CD4-positive, alpha-beta memory T cell (primary cell): Measurements from ENCODE around the gene OPCML. TPM values are rescaled to one million over a fixed set of nuclear protein-coding genes. Genes with fewer than 3 reads are reported as not detected.

ENCODE experiments used
- CTCF ChIA-PET: fragments of 350-600 bp; sonication (Branson Sonifier 250); formaldehyde crosslinking; loops from one replicate; lab custom pipeline; 2021; ENCODE audit warnings: inconsistent platforms; ENCODE audit not compliant: partially characterized antibody; lab: Charles Lee
- POLR2A ChIA-PET: fragments of 350-600 bp; sonication (Branson Sonifier 250); formaldehyde crosslinking; loops from one replicate; lab custom pipeline; 2021; ENCODE audit not compliant: partially characterized antibody; lab: Charles Lee
- DNase-seq, 5 donors: peaks; one replicate each; pipeline versions ENCODE4 v3.0.0 to v3.0.0-alpha.2; 2020 to 2022; ENCODE audit warnings: mixed read lengths in 1 of 5
- H3K27ac ChIP-seq: one replicate; pipeline ENCODE4 v1.7.0; 2013; ENCODE audit warnings: low read depth, low read length
- H3K27me3 ChIP-seq: 2 replicates; pipeline ENCODE4 v1.7.0; 2013; ENCODE audit warnings: mild to moderate bottlenecking, low read length, moderate library complexity; ENCODE audit not compliant: insufficient read depth
- H3K36me3 ChIP-seq: 2 replicates; pipeline ENCODE4 v1.7.0; 2013; ENCODE audit warnings: mild to moderate bottlenecking, low read length, moderate library complexity; ENCODE audit not compliant: insufficient read depth
- H3K4me1 ChIP-seq: 2 replicates; pipeline ENCODE4 v1.7.0; 2013; ENCODE audit warnings: mild to moderate bottlenecking, low read length, moderate library complexity; ENCODE audit not compliant: insufficient read depth
- H3K4me3 ChIP-seq, 2 donors: one replicate each; pipeline ENCODE4 v1.7.0; 2013; ENCODE audit warnings: low read length in 2 of 2, mild to moderate bottlenecking in 1 of 2
- H3K9me3 ChIP-seq, 2 donors: one replicate each; pipeline ENCODE4 v1.7.0; 2013; ENCODE audit warnings: low read length in 2 of 2, control low read depth in 1 of 2; ENCODE audit not compliant: control insufficient read depth in 1 of 2
- H3K27ac Mint-ChIP-seq, 7 donors: one replicate each; pipeline ENCODE4 v1.8.0; 2020 to 2021; ENCODE audit warnings: mixed read lengths in 7 of 7, mild to moderate bottlenecking in 6 of 7, inconsistent platforms in 3 of 7, moderate library complexity in 3 of 7
- H3K27me3 Mint-ChIP-seq, 2 donors: one replicate each; pipeline ENCODE4 v1.8.0; 2020 to 2021; ENCODE audit warnings: mixed read lengths in 2 of 2
- H3K36me3 Mint-ChIP-seq, 2 donors: one replicate each; pipeline ENCODE4 v1.8.0; 2020 to 2021; ENCODE audit warnings: mixed read lengths in 2 of 2, inconsistent platforms in 1 of 2, mild to moderate bottlenecking in 1 of 2
- H3K4me1 Mint-ChIP-seq, 4 donors: one replicate each; pipeline ENCODE4 v1.8.0; 2020 to 2021; ENCODE audit warnings: mixed read lengths in 4 of 4, mild to moderate bottlenecking in 1 of 4
- H3K4me3 Mint-ChIP-seq, 8 donors: one replicate each; pipeline ENCODE4 v1.8.0; 2020 to 2021; ENCODE audit warnings: mixed read lengths in 8 of 8, mild to moderate bottlenecking in 7 of 8, moderate library complexity in 6 of 8, inconsistent platforms in 3 of 8
- H3K9me3 Mint-ChIP-seq, 8 donors: one replicate each; pipeline ENCODE4 v1.8.0; 2020 to 2021; ENCODE audit warnings: mixed read lengths in 8 of 8, mild to moderate bottlenecking in 5 of 8, inconsistent platforms in 3 of 8, moderate library complexity in 1 of 8
- intact Hi-C: fragments of 100-400 bp; cut with micrococcal nuclease; formaldehyde crosslinking; loops from one replicate; pipeline ENCODE4 v1.15.1; 2023
- polyA plus RNA-seq, 2 donors: library from polyadenylated mRNA; unstranded; fragments of 300-500 nt; fragmentation: Illumina TruSeq; gene quantifications; one replicate each; pipeline ENCODE4 v1.2.3, GENCODE V29; 2021
- total RNA-seq, 2 experiments: library from RNA; stranded (reverse); gene quantifications; one replicate each; pipeline ENCODE4 v1.2.3, GENCODE V29; 2021

Gene OPCML
- total and polyA plus RNA-seq, 4 experiments from 2014 or later, result not detected

DNA sequence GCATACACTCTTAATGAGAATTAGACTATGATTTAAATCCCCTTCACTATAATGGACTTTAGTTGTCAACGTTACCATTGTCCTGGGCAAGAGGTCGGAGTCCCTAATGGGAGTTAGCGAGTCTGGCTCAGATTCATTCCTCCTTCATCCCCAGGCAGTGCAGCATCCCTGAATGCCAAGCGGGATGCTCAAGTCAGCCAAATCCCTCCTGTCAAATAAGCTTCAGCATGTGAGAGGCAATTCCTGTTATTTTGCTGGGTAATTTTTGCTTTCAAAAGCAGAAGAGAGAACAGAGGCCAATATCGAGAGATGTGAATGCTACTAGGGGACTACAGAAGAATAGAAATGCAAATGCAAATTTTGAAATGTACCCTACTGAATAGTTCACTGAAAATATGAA lies 186.2 kb downstream of the OPCML start:
- H3K4me1 ChIP-seq, result no peaks in the 10 kb centered on the region
- no peak overlapping the region for H3K4me3 Mint-ChIP-seq
- peaks cover 0 to 2% of the 10 kb centered on the region in 2 donors for H3K27me3 Mint-ChIP-seq
- H3K27ac ChIP-seq, result no peak overlapping the region
- H3K4me3 ChIP-seq, result no peak overlapping the region
- intact Hi-C loops, result no loop called here
- H3K9me3 Mint-ChIP-seq, result peaks cover 0 to 8% (median 2%) of the 10 kb centered on the region in 8 donors
- no peaks in the 10 kb centered on the region for H3K27me3 ChIP-seq
- H3K9me3 ChIP-seq, result no peaks in the 10 kb centered on the region
- H3K27ac Mint-ChIP-seq, result no peak overlapping the region
- ChIA-PET CTCF (no interaction called here), POLR2A (no interaction called here)
- DNase-seq, result no peak
- H3K36me3 ChIP-seq, result no peaks in the 10 kb centered on the region
- no peaks in the 10 kb centered on the region for H3K36me3 Mint-ChIP-seq
- no peaks in the 10 kb centered on the region for H3K4me1 Mint-ChIP-seq

DNA sequence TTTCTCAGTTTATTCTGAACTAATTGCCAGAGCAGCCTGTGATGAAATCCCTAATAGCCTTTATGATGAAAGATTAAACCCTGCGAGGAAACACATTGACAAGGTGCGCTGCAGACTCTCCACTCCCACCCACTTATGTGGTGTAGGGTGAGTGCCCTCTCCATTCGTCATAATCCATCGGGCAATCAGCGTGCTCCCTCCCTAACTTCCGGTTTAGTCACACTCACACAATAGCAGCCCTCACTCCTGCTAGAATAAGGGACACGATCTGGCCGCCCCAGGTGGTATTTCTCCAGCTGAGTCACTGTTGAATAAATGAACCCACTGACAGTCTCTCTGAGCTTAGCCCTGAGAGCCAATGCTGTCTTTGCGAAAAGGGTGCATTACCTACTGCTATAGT lies 188.3 kb downstream of the OPCML start:
- no peak overlapping the region for H3K4me3 ChIP-seq
- H3K4me1 ChIP-seq, result no peaks in the 10 kb centered on the region
- CTCF ChIA-PET, result no interaction called here
- POLR2A ChIA-PET, result no interaction called here
- H3K27ac ChIP-seq, result no peak overlapping the region
- no peaks in the 10 kb centered on the region for H3K27me3 ChIP-seq
- Mint-ChIP-seq H3K4me1 (no peaks in the 10 kb centered on the region), H3K36me3 (no peaks in the 10 kb centered on the region), H3K27me3 (peaks cover 0 to 2% of the 10 kb centered on the region in 2 donors), H3K27ac (no peak overlapping the region), H3K4me3 (no peak overlapping the region), H3K9me3 (peaks cover 0 to 9% (median 4%) of the 10 kb centered on the region in 8 donors)
- no peaks in the 10 kb centered on the region for H3K9me3 ChIP-seq
- intact Hi-C loops, result no loop called here
- no peak for DNase-seq
- H3K36me3 ChIP-seq, result no peaks in the 10 kb centered on the region

DNA sequence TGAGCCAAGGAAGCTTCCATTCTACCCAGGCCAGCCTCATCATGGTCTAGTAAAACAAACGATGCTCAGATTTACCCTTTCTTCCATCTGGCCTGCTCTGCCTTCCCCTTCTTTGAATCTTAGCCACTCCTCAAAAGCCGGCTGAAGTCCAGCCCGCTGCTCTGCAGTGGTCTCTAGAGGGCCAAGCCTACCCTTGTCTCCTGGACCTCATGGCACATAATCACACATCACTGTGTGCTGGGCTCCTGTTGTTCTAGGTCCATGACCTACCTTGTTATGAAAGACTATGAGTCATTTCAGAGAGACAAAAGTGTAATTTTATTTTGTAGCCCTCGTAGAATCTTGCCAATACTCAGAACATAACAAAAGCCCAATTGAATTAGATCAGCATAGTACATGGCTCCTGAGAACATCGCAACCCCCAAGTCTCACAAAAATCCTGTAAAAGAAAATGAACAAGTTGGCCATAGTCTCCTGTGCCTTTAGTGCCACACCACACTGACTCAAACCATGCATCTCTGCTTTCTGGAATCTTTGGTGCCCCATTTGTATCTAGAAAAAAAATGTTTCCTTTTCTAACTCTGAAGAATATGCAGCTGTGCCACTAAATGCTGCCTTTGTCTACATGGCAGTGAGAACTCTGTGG lies 192.7 kb downstream of the OPCML start:
- peaks cover 0 to 13% (median 4%) of the 10 kb centered on the region in 8 donors for H3K9me3 Mint-ChIP-seq
- H3K36me3 ChIP-seq, result no peaks in the 10 kb centered on the region
- no peak for DNase-seq
- H3K4me1 ChIP-seq, result no peaks in the 10 kb centered on the region
- no peak overlapping the region for H3K27ac Mint-ChIP-seq
- H3K27me3 Mint-ChIP-seq, result no peaks in the 10 kb centered on the region
- no peak overlapping the region for H3K4me3 ChIP-seq
- H3K4me1 Mint-ChIP-seq, result no peaks in the 10 kb centered on the region
- peak overlapping the region in 1 of 8 donors; percentile 0 for H3K4me3 Mint-ChIP-seq
- CTCF ChIA-PET, result no interaction called here
- POLR2A ChIA-PET, result no interaction called here
- intact Hi-C loops, result no loop called here
- H3K9me3 ChIP-seq, result no peaks in the 10 kb centered on the region
- H3K36me3 Mint-ChIP-seq, result no peaks in the 10 kb centered on the region
- no peak overlapping the region for H3K27ac ChIP-seq
- H3K27me3 ChIP-seq, result no peaks in the 10 kb centered on the region

DNA sequence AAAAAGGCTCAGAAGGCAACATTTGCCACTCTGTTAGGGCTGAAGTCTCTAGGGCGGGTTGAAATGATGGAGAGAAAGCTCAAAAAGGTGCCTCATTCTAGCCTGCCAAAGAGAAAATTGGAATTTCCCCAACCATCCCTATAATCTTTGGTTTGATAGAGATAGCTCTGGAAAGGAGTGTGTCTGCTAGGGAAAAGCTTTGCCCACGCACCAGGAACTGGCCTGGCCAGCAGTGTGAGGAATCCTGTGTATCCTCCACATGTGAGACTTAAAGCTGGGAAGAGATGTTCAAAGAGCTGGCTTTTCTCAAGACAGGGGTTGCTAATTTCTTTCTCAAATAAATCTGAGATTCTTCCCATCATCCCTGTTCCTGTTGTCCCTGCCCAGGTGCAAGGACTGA lies 193.7 kb downstream of the OPCML start:
- intact Hi-C loops, result no loop called here

GRCh38 chr11:133337951-133338418 lies 194.3 kb downstream of the OPCML start:
- ChIA-PET POLR2A (no interaction called here), CTCF (no interaction called here)
- no peaks in the 10 kb centered on the region for H3K27me3 ChIP-seq
- no peak for DNase-seq
- Mint-ChIP-seq H3K9me3 (peaks cover 0 to 23% (median 6%) of the 10 kb centered on the region in 8 donors), H3K4me1 (no peaks in the 10 kb centered on the region), H3K4me3 (no peak overlapping the region), H3K27me3 (no peaks in the 10 kb centered on the region), H3K36me3 (peaks cover 0 to 1% of the 10 kb centered on the region in 2 donors), H3K27ac (no peak overlapping the region)
- H3K4me3 ChIP-seq, result no peak overlapping the region
- intact Hi-C loops, result no loop called here
- no peak overlapping the region for H3K27ac ChIP-seq
- no peaks in the 10 kb centered on the region for H3K4me1 ChIP-seq
- no peaks in the 10 kb centered on the region for H3K9me3 ChIP-seq
- no peaks in the 10 kb centered on the region for H3K36me3 ChIP-seq

More for the DNA sequence above, 193.7 kb downstream of the OPCML start:
- Histone ChIP-seq H3K27me3 (no peaks in the 10 kb centered on the region), H3K27ac (no peak overlapping the region), H3K4me1 (no peaks in the 10 kb centered on the region), H3K9me3 (no peaks in the 10 kb centered on the region), H3K4me3 (no peak overlapping the region), H3K36me3 (no peaks in the 10 kb centered on the region)
- no peaks in the 10 kb centered on the region for H3K27me3 Mint-ChIP-seq
- CTCF ChIA-PET, result no interaction called here
- no peak overlapping the region for H3K27ac Mint-ChIP-seq
- no peak overlapping the region for H3K4me3 Mint-ChIP-seq
- POLR2A ChIA-PET, result no interaction called here
- DNase-seq, result no peak
- H3K4me1 Mint-ChIP-seq, result no peaks in the 10 kb centered on the region
- peaks cover 0 to 18% (median 6%) of the 10 kb centered on the region in 8 donors for H3K9me3 Mint-ChIP-seq
- H3K36me3 Mint-ChIP-seq, result peaks cover 0 to 1% of the 10 kb centered on the region in 2 donors

GRCh38 chr11:133337193-133337592 lies 195.1 kb downstream of the OPCML start:
- H3K27ac ChIP-seq, result no peak overlapping the region
- intact Hi-C loops, result no loop called here
- H3K27me3 ChIP-seq, result no peaks in the 10 kb centered on the region
- ChIA-PET CTCF (no interaction called here), POLR2A (no interaction called here)
- no peaks in the 10 kb centered on the region for H3K36me3 ChIP-seq
- H3K9me3 Mint-ChIP-seq, result peaks cover 0 to 23% (median 8%) of the 10 kb centered on the region in 8 donors
- no peaks in the 10 kb centered on the region for H3K27me3 Mint-ChIP-seq
- no peaks in the 10 kb centered on the region for H3K9me3 ChIP-seq
- H3K4me3 ChIP-seq, result no peak overlapping the region
- H3K4me3 Mint-ChIP-seq, result no peak overlapping the region
- no peak overlapping the region for H3K27ac Mint-ChIP-seq
- H3K4me1 Mint-ChIP-seq, result no peaks in the 10 kb centered on the region
- no peaks in the 10 kb centered on the region for H3K4me1 ChIP-seq
- no peak for DNase-seq
- H3K36me3 Mint-ChIP-seq, result peaks cover 0 to 1% of the 10 kb centered on the region in 2 donors

GRCh38 chr11:133331031-133331430 lies 201.3 kb downstream of the OPCML start:
- Histone ChIP-seq H3K9me3 (no peaks in the 10 kb centered on the region), H3K27ac (no peak overlapping the region), H3K27me3 (no peaks in the 10 kb centered on the region), H3K36me3 (no peaks in the 10 kb centered on the region), H3K4me1 (no peaks in the 10 kb centered on the region), H3K4me3 (no peak overlapping the region)
- H3K27ac Mint-ChIP-seq, result no peak overlapping the region
- H3K9me3 Mint-ChIP-seq, result peaks cover 0 to 15% (median 5%) of the 10 kb centered on the region in 8 donors
- POLR2A ChIA-PET, result no interaction called here
- DNase-seq, result no peak
- CTCF ChIA-PET, result no interaction called here
- no peak overlapping the region for H3K4me3 Mint-ChIP-seq
- intact Hi-C loops, result no loop called here
- H3K4me1 Mint-ChIP-seq, result no peaks in the 10 kb centered on the region
- peaks cover 0 to 2% of the 10 kb centered on the region in 2 donors for H3K27me3 Mint-ChIP-seq
- H3K36me3 Mint-ChIP-seq, result peaks cover 0 to 1% of the 10 kb centered on the region in 2 donors
